Thyroid gland (tissue), 4 donors: ENCODE data around the gene FASLG. TPM values are rescaled to one million over a fixed set of nuclear protein-coding genes. Genes with fewer than 3 reads are reported as not detected.

Experiments used
- DNase-seq, 2 donors: peaks; one replicate each; pipeline ENCODE4 v3.0.0-alpha.2; 2019
- H3K27ac ChIP-seq, 3 donors: fragments of 200-600 bp; sonication (generic); 1 replicate in 2 of 3; 2 replicates in 1 of 3; pipeline ENCODE4 v1.5.1; 2016 to 2019; ENCODE audit warnings: mild to moderate bottlenecking in 1 of 3, moderate library complexity in 1 of 3
- H3K27me3 ChIP-seq: fragments of 200-600 bp; sonication (generic); one replicate; pipeline ENCODE4 v1.5.1; 2019
- H3K36me3 ChIP-seq, 2 donors: fragments of 200-600 bp; sonication (generic); one replicate each; pipeline ENCODE4 v1.5.1; 2016 to 2019
- H3K4me1 ChIP-seq, 2 donors: fragments of 200-600 bp; sonication (generic); one replicate each; pipeline ENCODE4 v1.5.1; 2017 to 2019
- H3K4me3 ChIP-seq, 3 donors: fragments of 200-600 bp; sonication (generic); replicated peaks in 1 of 3; 1 replicate in 2 of 3; 2 replicates in 1 of 3; pipeline ENCODE4 v1.5.1; 2016; ENCODE audit warnings: mild to moderate bottlenecking in 1 of 3
- H3K9me3 ChIP-seq: fragments of 200-600 bp; sonication (generic); one replicate; pipeline ENCODE4 v1.5.1; 2017
- POLR2A ChIP-seq, 2 donors: fragments of 450-650 bp; IDR thresholded peaks; one replicate each; pipeline ENCODE4 v1.6.1; 2017; ENCODE audit warnings: antibody characterized with exemption in 2 of 2, mild to moderate bottlenecking in 2 of 2, moderate library complexity in 1 of 2
- WGBS, 2 donors: methylation state at CpG; one replicate each; pipeline ENCODE4 v1.1.5; 2017; 5-methylcytosine and 5-hydroxymethylcytosine counted together
- intact Hi-C: fragments of 100-400 bp; cut with DNase I; formaldehyde crosslinking; loops from one replicate; pipeline ENCODE4 v1.15.1; 2023
- total RNA-seq, 4 donors: library from RNA; depleted of rRNA; stranded (reverse); fragments of >200 nt; gene quantifications; one replicate each; pipeline ENCODE4 v1.2.3, GENCODE V29; 2016
- TF ChIP-seq, protein P1 (sequence below), 6 experiments: fragments of 200-600 bp in 3 of 6; fragments of 450-650 bp in 3 of 6; sonication (generic) in 3 of 6; IDR thresholded peaks; one replicate each; pipeline ENCODE4 v1.5.1; 2016 to 2019; ENCODE audit warnings: antibody characterized with exemption in 6 of 6, mild to moderate bottlenecking in 2 of 6, inconsistent platforms in 1 of 6, moderate library complexity in 1 of 6

FASLG gene
- total RNA-seq, 4 donors from 2014 or later, result 0.33 to 0.73 TPM; not detected in 2

DNA sequence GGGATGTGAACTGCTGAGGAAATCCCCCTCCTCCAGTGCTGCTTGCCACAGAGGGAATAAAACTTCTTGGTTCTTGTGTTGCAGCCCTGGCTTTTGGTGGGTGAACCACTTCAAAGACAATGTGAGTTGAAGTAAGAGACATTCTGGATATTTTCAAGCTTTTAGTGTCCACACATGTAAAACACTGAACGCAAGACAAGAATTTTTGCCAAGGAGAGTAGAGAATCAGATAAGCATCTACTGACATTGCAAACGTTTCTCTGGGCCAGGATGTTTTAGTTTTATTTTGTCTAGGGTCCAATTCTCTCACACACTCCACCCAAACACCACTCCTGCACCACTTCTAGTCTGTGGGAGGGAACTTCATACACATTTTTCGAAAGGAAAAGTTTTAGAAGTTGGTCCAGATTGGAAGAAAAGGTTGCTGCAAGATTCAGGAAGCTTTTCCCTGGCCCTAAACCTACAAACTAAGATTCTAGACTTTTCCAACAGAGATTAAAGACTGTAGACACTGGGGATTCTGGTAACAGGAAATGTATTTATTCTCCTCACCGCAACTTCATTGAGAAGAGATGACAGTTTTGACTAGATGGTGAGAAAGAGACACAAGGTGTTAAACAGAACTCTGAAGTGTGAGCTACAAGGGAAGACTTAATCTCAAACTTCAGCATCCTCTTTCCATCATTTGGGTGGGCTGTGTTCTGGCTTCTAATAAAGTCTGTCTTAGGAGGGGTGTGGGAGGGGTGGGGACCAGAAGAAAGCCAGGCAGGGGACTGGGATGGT is 16.1 kb downstream of the FASLG start:
- Histone ChIP-seq H3K27ac (no peak overlapping the region), H3K27me3 (no peaks in the 10 kb centered on the region), H3K4me1 (no peaks in the 10 kb centered on the region), H3K9me3 (no peaks in the 10 kb centered on the region), H3K4me3 (no peak overlapping the region), H3K36me3 (no peaks in the 10 kb centered on the region)
- 31 to 32% methylated on average over 4 of the region's 4 CpGs for WGBS, 2 donors
- intact Hi-C loops, result no loop called here
- no peak for TF ChIP-seq POLR2A (IDR thresholded peaks at IDR 0.05)
- TF ChIP-seq, protein P1, sequence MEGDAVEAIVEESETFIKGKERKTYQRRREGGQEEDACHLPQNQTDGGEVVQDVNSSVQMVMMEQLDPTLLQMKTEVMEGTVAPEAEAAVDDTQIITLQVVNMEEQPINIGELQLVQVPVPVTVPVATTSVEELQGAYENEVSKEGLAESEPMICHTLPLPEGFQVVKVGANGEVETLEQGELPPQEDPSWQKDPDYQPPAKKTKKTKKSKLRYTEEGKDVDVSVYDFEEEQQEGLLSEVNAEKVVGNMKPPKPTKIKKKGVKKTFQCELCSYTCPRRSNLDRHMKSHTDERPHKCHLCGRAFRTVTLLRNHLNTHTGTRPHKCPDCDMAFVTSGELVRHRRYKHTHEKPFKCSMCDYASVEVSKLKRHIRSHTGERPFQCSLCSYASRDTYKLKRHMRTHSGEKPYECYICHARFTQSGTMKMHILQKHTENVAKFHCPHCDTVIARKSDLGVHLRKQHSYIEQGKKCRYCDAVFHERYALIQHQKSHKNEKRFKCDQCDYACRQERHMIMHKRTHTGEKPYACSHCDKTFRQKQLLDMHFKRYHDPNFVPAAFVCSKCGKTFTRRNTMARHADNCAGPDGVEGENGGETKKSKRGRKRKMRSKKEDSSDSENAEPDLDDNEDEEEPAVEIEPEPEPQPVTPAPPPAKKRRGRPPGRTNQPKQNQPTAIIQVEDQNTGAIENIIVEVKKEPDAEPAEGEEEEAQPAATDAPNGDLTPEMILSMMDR (IDR thresholded peaks at IDR 0.05), result no peak
- no peak for DNase-seq

DNA sequence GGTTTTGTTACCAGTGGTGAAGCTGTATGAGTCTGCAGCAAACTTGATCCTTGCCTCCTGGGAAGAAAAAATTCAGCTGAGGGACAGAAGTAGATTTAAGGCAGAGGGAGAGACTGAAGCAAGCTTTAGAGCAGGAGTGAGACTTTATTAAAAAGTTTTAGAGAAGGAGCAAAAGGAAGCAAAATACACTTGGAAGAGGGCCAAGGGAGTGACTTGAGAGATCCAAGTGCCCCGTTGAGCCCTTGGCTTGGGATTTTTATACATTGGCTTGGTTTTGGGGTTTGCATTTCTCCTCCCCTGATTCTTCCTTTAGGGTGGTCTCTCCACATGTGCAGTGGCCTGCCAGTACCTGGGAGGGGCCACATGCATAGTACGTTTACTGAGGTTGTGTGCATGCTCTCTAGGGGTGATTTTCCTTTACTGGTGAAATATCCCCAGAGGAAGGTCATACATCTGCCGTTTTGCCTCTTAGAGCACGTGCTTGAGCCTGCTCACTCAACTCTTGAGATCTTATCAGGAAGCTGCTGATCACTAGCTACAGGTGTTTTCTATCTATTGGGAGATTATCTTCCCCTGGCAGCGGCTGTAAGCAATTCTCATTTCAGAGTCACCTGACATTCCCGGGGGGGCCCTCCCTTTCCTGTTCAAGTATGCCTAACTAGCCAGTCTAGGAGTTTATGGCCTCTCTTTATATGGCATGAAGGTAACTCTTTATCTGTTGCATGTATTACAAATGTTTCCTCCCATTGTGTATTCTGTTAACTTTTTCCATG is 20.3 kb downstream of the FASLG start:
- Histone ChIP-seq H3K27ac (no peak overlapping the region), H3K27me3 (no peaks in the 10 kb centered on the region), H3K4me1 (no peaks in the 10 kb centered on the region), H3K4me3 (no peak overlapping the region), H3K36me3 (no peaks in the 10 kb centered on the region), H3K9me3 (no peaks in the 10 kb centered on the region)
- no peak for DNase-seq
- intact Hi-C loops, result no loop called here
- WGBS, 2 donors, result 20 to 27% methylated on average over 6 of the region's 6 CpGs
- no peak for TF ChIP-seq POLR2A (IDR thresholded peaks at IDR 0.05)
- TF ChIP-seq, protein P1 (IDR thresholded peaks at IDR 0.05), result no peak

DNA sequence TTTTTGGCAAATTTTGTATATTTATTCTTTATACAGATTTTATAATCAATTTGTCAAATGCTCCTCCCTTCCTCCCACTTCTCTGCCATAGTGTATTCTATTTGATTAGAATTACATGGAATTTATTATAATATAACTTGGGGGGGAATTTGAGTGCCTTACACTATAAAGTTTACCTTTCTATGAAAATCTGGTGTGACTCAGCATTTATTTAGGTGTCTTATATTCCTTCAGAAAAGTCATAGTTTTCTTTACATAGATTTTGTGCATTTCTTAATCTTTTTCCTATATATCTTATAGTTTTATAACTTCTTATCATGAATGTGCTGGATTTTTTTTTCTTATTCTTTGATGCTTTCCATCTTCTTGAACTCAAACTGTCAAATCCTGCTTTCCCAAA is 21.3 kb downstream of the FASLG start:
- intact Hi-C loops, result no loop called here

DNA sequence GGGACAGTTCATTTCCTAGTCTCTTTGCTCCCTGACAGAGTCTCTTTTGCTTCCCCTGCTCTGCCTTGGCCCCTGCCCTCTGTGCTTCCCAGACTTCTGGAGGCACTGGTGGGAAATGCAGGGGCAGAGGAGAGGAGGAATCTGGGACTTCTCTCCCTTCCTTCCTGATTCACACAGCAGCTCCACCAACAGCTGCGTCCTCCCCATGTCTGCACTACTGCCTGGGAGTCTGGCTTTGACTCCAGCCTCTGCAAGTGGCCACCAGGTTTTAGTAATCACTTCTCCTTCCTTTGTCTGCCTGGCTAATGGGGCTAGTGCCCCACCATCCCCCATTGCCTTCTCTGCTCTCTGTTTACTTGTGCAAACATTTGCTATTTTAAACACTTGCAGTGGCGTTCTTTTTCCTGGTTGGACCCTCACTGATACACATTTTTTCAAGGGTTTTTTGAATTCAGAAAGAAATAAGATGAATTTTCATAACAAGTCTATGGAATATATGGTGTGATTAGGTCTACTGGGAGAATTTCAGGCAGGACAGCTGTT is 21.9 kb downstream of the FASLG start:
- Histone ChIP-seq H3K4me1 (no peaks in the 10 kb centered on the region), H3K27me3 (no peaks in the 10 kb centered on the region), H3K4me3 (no peak overlapping the region), H3K27ac (no peak overlapping the region), H3K9me3 (no peaks in the 10 kb centered on the region), H3K36me3 (no peaks in the 10 kb centered on the region)
- 61 to 68% methylated on average over 2 of the region's 2 CpGs for WGBS, 2 donors
- DNase-seq, result no peak
- intact Hi-C loops, result no loop called here
- no peak for TF ChIP-seq POLR2A (IDR thresholded peaks at IDR 0.05)
- TF ChIP-seq, protein P1 (IDR thresholded peaks at IDR 0.05), result no peak

More for the DNA sequence above, 21.3 kb downstream of the FASLG start:
- H3K4me1 ChIP-seq, result no peaks in the 10 kb centered on the region
- no peaks in the 10 kb centered on the region for H3K36me3 ChIP-seq
- DNase-seq, result no peak
- H3K27ac ChIP-seq, result no peak overlapping the region
- H3K4me3 ChIP-seq, result no peak overlapping the region
- H3K9me3 ChIP-seq, result no peaks in the 10 kb centered on the region
- H3K27me3 ChIP-seq, result no peaks in the 10 kb centered on the region
- TF ChIP-seq, protein P1 (IDR thresholded peaks at IDR 0.05), result no peak
- TF ChIP-seq POLR2A (IDR thresholded peaks at IDR 0.05), result no peak

DNA sequence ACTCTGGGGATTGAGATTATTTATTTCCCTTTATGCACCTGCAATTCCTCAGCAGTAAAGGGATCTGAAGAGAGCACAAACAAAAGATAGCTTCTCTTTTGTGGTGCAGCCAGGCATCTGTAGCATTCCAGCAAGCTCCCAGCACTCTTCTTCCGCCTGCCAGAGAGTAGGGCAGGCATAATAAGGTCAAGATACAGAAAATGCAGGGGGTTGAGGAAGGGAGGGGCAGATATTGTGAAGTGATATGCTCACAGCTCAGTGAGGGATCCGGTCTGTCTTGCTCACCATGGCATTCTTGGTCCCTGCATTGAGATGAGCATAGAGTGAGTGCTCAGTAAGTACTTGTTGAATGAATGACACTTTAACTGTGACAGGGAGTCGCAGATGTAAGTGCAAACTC is 23.9 kb downstream of the FASLG start:
- intact Hi-C loops, result no loop called here
- DNase-seq, result no peak
- no peaks in the 10 kb centered on the region for H3K36me3 ChIP-seq
- no peaks in the 10 kb centered on the region for H3K27me3 ChIP-seq
- H3K27ac ChIP-seq, result no peak overlapping the region
- no peak for TF ChIP-seq POLR2A (IDR thresholded peaks at IDR 0.05)
- TF ChIP-seq, protein P1 (IDR thresholded peaks at IDR 0.05), result no peak
- no peaks in the 10 kb centered on the region for H3K4me1 ChIP-seq
- H3K4me3 ChIP-seq, result no peak overlapping the region
- H3K9me3 ChIP-seq, result no peaks in the 10 kb centered on the region
- WGBS, 2 donors, result 58 to 66% methylated on average over 3 of the region's 3 CpGs
